ENCODE measurements around the gene LMBR1.
"Not testable (repeated sequence)": the region's sequence is repeated elsewhere in the genome, so short reads cannot be mapped to it uniquely, and the experiment has no call there.

Gene LMBR1

DNA sequence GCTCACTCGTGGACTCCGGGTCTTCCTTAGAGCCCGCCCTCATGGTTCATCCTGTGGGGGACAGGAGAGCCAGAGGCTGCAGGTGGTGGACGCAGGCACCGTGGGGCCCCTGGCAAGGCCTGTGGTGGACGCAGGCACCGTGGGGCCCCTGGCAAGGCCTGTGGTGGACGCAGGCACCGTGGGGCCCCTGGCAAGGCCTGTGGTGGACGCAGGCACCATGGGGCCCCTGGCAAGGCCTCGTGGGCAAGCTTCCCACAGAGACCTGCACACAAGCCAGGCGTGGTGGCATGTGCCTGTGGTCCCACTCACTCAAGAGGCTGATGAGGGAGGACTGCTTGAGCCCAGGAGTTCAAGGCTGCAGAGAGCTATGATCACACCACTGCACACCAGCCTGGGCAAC, 32.8 kb upstream of the LMBR1 start:
- not testable (repeated sequence) for H3K4me3 ChIP-seq (ENCODE audit: low read length); H3K36me3 ChIP-seq (ENCODE audit: insufficient read depth, low read depth, low read length); H3K27me3 ChIP-seq (ENCODE audit: insufficient read depth, low read length); H3K9ac ChIP-seq (ENCODE audit: low read depth, low read length); H3K27ac ChIP-seq (ENCODE audit: low read length); H3K9me3 ChIP-seq (ENCODE audit: insufficient read depth, low read depth, low read length); H3K4me1 ChIP-seq (ENCODE audit: insufficient read depth, low read length)

DNA sequence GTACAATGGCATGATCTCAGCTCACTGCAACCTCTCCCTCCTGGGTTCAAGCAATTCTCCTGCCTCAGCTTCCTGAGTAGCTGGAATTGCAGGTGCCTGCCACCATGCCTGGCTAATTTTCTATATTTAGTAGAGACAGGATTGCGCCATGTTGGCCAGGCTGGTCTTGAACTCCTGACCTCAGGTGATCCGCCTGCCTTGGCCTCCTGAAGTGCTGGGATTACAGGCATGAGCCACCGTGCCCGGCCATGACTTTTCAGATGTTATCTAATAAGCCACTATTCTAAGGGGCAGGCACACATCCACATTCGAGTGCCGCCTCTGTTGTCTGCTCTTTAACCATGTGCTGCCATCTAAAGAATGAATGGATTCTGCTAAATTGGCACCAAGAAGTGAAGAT, 29.3 kb upstream of the LMBR1 start:
- H3K4me1 ChIP-seq (ENCODE audit: insufficient read depth, low read length) = not testable (repeated sequence)

DNA sequence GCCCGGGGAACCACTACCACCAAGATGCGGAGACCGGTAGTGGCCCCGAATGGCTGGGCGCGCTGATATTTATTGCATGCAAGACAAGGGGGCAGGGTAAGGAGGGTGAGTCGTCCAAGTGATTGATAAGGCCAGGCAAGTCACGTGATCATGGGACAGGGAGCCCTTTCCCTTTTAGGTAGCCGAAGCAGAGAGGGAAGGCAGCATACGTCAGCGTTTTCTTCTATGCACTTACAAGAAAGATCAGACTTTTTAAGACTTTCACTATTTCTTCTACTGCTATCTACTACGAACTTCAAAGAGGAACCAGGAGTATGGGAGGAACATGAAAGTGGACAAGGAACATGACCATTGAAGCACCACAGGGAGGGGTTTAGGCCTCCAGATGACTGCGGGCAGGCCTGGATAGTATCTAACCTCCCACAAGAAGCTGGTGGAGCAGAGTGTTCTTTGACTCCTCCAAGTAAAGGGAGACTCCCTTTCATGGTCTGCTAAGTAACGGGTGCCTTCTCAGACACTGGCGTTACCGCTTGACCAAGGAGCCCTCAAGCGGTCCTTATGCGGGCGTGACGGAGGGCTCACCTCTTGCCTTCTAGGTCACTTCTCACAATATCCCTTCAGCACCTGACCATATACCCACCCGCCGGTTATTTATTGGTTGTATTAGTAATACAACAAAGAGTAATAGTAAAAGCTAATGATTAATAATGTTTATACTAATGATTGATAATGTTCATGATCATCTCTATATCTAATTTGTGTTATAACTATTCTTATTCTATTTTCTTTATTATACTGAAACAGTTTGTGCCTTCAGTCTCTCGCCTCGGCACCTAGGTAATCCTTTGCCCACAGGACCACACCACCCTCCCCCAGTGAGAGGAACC, 27.7 kb upstream of the LMBR1 start:
- H3K27ac ChIP-seq (ENCODE audit: low read length); H3K4me3 ChIP-seq (ENCODE audit: low read length); H3K4me1 ChIP-seq (ENCODE audit: insufficient read depth, low read length); H3K27me3 ChIP-seq (ENCODE audit: insufficient read depth, low read length); H3K9ac ChIP-seq (ENCODE audit: low read depth, low read length); H3K36me3 ChIP-seq (ENCODE audit: insufficient read depth, low read depth, low read length); H3K9me3 ChIP-seq (ENCODE audit: insufficient read depth, low read depth, low read length): not testable (repeated sequence)

More for the DNA sequence above, 29.3 kb upstream of the LMBR1 start:
- H3K27ac ChIP-seq (ENCODE audit: low read length); H3K36me3 ChIP-seq (ENCODE audit: insufficient read depth, low read depth, low read length); H3K27me3 ChIP-seq (ENCODE audit: insufficient read depth, low read length); H3K9ac ChIP-seq (ENCODE audit: low read depth, low read length); H3K4me3 ChIP-seq (ENCODE audit: low read length); H3K9me3 ChIP-seq (ENCODE audit: insufficient read depth, low read depth, low read length): not testable (repeated sequence)

DNA sequence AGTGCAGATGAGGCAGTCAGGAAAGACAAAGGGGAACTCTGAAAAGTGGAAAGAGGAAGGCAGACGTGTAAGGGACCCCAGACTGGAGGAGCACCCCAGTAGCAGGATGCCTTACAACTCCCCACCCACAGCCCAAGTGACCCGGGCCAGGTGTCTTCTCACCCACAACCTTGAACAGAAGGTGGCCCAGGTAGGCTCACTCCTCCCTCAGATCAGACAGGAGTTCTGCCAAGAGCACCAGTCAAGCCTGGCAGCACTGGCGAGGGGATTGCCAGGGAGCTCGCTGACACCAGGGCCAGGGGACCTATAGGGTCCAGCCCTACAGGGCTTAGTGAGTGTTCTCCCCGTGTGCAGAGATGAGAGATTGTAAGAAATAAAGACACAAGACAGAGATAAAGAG, 27.1 kb upstream of the LMBR1 start:
- H3K9ac ChIP-seq (ENCODE audit: low read depth, low read length) = no peak overlapping the region
- no peak overlapping the region for H3K4me3 ChIP-seq (ENCODE audit: low read length)
- no peak overlapping the region for H3K27ac ChIP-seq (ENCODE audit: low read length)
- H3K9me3 ChIP-seq (ENCODE audit: insufficient read depth, low read depth, low read length) = peaks cover 10% of the 10 kb centered on the region
- no peaks in the 10 kb centered on the region for H3K4me1 ChIP-seq (ENCODE audit: insufficient read depth, low read length)
- H3K36me3 ChIP-seq (ENCODE audit: insufficient read depth, low read depth, low read length) = no peaks in the 10 kb centered on the region
- H3K27me3 ChIP-seq (ENCODE audit: insufficient read depth, low read length) = no peaks in the 10 kb centered on the region

DNA sequence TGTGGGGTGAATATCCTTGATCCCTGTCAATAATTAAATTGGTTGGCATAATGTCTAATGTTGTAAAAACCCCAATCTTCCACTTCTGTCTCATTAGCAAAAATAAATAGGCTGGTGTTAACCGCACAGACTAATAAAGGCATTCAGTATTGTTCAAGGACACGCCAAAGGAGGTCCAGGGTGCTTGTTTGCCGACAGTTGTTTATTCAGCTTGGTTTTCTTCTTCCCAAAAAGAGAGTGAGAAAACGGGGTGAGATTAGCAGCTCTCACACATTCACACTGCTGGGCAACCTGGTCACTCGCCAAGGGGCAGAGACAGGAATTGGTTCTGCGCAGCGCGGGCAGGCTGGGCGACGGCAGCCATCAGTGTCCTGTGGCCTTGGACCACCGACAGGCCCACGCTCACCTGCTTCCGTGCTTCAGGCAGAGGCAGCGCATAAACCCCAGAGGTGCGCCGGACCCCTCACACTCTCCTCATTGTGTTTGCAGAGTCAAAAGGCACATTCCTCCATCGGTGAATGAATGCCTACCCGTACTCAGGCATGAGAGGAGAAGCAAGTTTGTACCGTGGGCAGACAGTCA, 26.2 kb upstream of the LMBR1 start:
- H3K27me3 ChIP-seq (ENCODE audit: insufficient read depth, low read length) = no peaks in the 10 kb centered on the region
- peaks cover 11% of the 10 kb centered on the region for H3K9me3 ChIP-seq (ENCODE audit: insufficient read depth, low read depth, low read length)
- no peak overlapping the region for H3K9ac ChIP-seq (ENCODE audit: low read depth, low read length)
- H3K27ac ChIP-seq (ENCODE audit: low read length) = no peak overlapping the region
- H3K4me1 ChIP-seq (ENCODE audit: insufficient read depth, low read length) = no peaks in the 10 kb centered on the region
- H3K4me3 ChIP-seq (ENCODE audit: low read length) = no peak overlapping the region
- no peaks in the 10 kb centered on the region for H3K36me3 ChIP-seq (ENCODE audit: insufficient read depth, low read depth, low read length)

DNA sequence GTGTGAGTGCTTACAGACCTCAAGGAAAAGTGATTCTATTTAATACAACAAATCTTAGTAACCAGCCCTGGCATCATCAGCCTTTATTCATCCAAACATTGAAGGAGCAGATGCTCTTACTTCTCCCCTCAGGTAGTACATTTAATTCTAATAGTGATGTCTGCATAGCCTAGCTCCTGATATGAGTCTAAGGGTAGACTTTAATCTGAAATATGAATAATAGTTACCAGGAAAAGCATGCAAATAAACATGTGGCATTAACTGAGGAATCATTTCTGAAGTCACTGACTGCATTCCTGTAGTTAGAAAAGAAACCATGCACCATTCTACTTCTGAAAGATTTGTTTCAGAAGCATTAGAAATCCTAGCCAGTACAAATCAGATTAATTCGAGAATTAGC, 25.7 kb upstream of the LMBR1 start:
- Histone ChIP-seq H3K4me1 (ENCODE audit: insufficient read depth, low read length) (no peaks in the 10 kb centered on the region), H3K9ac (ENCODE audit: low read depth, low read length) (no peak overlapping the region), H3K4me3 (ENCODE audit: low read length) (no peak overlapping the region), H3K27me3 (ENCODE audit: insufficient read depth, low read length) (no peaks in the 10 kb centered on the region), H3K36me3 (ENCODE audit: insufficient read depth, low read depth, low read length) (no peaks in the 10 kb centered on the region), H3K9me3 (ENCODE audit: insufficient read depth, low read depth, low read length) (peaks cover 11% of the 10 kb centered on the region), H3K27ac (ENCODE audit: low read length) (no peak overlapping the region)

DNA sequence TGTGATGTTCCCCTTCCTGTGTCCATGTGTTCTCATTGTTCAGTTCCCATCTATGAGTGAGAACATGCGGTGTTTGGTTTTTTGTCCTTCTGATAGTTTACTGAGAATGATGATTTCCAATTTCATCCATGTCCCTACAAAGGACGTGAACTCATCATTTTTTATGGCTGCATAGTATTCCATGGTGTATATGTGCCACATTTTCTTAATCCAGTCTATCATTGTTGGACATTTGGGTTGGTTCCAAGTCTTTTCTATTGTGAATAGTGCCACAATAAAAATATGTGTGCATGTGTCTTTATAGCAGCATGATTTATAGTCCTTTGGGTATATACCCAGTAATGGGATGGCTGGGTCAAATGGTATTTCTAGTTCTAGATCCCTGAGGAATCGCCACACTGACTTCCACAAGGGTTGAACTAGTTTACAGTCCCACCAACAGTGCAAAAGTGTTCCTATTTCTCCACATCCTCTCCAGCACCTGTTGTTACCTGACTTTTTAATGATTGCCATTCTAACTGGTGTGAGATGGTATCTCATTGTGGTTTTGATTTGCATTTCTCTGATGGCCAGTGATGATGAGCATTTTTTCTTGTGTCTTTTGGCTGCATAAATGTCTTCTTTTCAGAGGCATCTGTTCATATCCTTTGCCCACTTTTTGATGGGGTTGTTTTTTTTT, 16.7 kb upstream of the LMBR1 start:
- H3K27ac ChIP-seq (ENCODE audit: low read length) = not testable (repeated sequence)

DNA sequence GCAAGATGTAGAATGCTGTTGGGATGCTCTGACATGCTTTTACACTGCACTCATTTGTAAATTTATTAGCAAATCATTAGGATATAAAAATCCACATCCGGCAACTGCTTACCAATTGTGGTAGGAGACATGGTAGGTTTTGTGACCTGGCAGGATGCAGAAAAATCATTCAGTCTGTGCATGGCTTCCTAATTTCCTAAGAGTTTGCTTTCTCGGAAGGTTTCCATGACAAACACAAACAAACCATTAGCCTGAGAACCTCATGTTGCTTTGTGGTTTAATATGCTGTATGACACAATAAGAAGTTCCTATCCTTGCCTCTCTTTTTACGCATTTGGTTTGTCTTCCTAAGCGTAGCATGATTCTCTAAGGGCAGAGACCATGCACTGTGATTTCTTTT, 14.7 kb upstream of the LMBR1 start:
- Histone ChIP-seq H3K4me3 (ENCODE audit: low read length) (no peak overlapping the region), H3K9me3 (ENCODE audit: insufficient read depth, low read depth, low read length) (no peaks in the 10 kb centered on the region), H3K4me1 (ENCODE audit: insufficient read depth, low read length) (no peaks in the 10 kb centered on the region), H3K27ac (ENCODE audit: low read length) (no peak overlapping the region), H3K9ac (ENCODE audit: low read depth, low read length) (no peak overlapping the region), H3K27me3 (ENCODE audit: insufficient read depth, low read length) (no peaks in the 10 kb centered on the region), H3K36me3 (ENCODE audit: insufficient read depth, low read depth, low read length) (no peaks in the 10 kb centered on the region)

More for the DNA sequence above, 16.7 kb upstream of the LMBR1 start:
- H3K36me3 ChIP-seq (ENCODE audit: insufficient read depth, low read depth, low read length); H3K4me1 ChIP-seq (ENCODE audit: insufficient read depth, low read length); H3K27me3 ChIP-seq (ENCODE audit: insufficient read depth, low read length); H3K4me3 ChIP-seq (ENCODE audit: low read length); H3K9ac ChIP-seq (ENCODE audit: low read depth, low read length); H3K9me3 ChIP-seq (ENCODE audit: insufficient read depth, low read depth, low read length): not testable (repeated sequence)

DNA sequence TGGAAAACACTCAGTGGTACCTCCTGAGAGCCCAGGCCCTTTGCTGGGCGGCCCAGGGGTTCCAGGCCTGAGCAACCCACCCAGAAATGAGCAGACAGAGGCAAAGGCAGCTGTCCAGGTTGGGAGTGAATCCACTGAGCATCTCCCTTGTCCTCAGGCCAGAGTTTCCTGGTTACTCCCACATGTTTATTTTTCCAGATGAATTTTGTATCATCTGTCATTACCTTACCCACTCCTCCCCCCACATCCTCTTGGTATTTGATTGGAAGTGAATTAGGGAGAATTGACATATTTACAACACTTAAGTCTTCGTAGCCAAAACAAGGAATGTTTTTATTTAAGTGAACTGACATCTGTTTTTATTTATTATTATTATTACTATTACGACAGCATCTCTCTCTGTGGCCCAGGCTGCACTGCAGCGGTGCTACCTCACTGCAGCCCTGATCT, 13.2 kb upstream of the LMBR1 start:
- Histone ChIP-seq H3K36me3 (ENCODE audit: insufficient read depth, low read depth, low read length) (no peaks in the 10 kb centered on the region), H3K27me3 (ENCODE audit: insufficient read depth, low read length) (no peaks in the 10 kb centered on the region), H3K9me3 (ENCODE audit: insufficient read depth, low read depth, low read length) (no peaks in the 10 kb centered on the region), H3K4me1 (ENCODE audit: insufficient read depth, low read length) (no peaks in the 10 kb centered on the region), H3K4me3 (ENCODE audit: low read length) (no peak overlapping the region), H3K27ac (ENCODE audit: low read length) (no peak overlapping the region), H3K9ac (ENCODE audit: low read depth, low read length) (no peak overlapping the region)

DNA sequence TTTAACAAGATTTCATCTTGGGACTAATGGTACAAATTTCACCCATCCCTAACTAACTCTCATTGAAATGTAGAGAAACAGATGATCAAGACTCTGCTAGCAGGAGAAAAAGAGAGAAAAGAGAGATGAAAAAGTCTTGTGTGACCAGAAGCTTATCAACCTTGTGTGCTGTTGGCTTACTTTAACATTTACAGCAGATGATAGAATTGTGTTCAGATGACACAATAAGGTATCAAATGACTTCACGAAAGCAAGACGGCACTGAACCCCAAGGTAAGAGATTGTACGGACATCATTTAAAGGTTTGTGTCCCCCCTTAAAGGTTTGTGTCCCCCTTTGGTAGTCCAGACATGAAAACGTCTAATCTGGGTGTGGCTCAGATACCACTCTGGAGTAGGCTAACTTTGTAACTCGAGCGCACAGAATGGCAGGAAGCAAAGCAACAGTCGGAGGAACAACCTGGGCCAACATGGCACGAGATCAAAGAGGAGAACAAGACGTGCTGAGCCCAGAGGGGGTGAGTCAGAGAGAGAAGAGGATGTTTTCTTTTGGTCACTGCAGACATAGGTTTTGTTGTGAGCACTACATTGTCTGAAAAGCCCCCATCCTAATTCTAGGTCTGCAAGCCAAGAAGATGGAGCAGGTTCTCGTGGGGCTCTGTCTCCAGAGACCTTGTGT, 10.4 kb upstream of the LMBR1 start:
- no peak overlapping the region for H3K27ac ChIP-seq (ENCODE audit: low read length)
- no peaks in the 10 kb centered on the region; the same call in 1 of the 2 replicates for H3K27me3 ChIP-seq (ENCODE audit: insufficient read depth, low read length)
- no peaks in the 10 kb centered on the region for H3K36me3 ChIP-seq (ENCODE audit: insufficient read depth, low read depth, low read length)
- no peaks in the 10 kb centered on the region for H3K9me3 ChIP-seq (ENCODE audit: insufficient read depth, low read depth, low read length)
- H3K4me3 ChIP-seq (ENCODE audit: low read length) = no peak overlapping the region
- no peaks in the 10 kb centered on the region for H3K4me1 ChIP-seq (ENCODE audit: insufficient read depth, low read length)
- H3K9ac ChIP-seq (ENCODE audit: low read depth, low read length) = no peak overlapping the region

DNA sequence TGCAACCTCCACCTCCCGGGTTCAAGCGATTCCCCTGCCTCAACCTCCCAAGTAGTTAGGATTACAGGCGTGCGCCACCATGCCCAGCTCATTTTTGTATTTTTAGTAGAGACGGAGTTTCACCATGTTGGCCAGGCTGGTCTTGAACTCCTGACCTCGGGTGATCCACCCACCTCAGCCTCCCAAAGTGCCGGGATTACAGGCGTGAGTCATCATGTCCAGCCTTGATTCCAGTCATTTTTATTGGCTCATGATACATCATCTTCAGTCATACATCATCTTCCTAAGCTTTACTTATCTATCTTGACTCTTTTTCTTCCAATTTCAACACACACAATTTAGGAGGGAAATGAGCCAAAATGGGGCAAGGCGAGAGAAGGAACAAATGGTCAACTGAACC, 7.1 kb upstream of the LMBR1 start:
- H3K9me3 ChIP-seq (ENCODE audit: insufficient read depth, low read depth, low read length); H3K4me1 ChIP-seq (ENCODE audit: insufficient read depth, low read length); H3K9ac ChIP-seq (ENCODE audit: low read depth, low read length); H3K4me3 ChIP-seq (ENCODE audit: low read length); H3K27ac ChIP-seq (ENCODE audit: low read length); H3K27me3 ChIP-seq (ENCODE audit: insufficient read depth, low read length); H3K36me3 ChIP-seq (ENCODE audit: insufficient read depth, low read depth, low read length): not testable (repeated sequence)

Measured in iPS-20b (cell line).